Measurements from ENCODE around the gene PRLHR. TPM values are rescaled to one million over a fixed set of nuclear protein-coding genes. Genes with fewer than 3 reads are reported as not detected.

Gene PRLHR
- total RNA-seq, 1 experiment from 2014 or later = not detected

DNA sequence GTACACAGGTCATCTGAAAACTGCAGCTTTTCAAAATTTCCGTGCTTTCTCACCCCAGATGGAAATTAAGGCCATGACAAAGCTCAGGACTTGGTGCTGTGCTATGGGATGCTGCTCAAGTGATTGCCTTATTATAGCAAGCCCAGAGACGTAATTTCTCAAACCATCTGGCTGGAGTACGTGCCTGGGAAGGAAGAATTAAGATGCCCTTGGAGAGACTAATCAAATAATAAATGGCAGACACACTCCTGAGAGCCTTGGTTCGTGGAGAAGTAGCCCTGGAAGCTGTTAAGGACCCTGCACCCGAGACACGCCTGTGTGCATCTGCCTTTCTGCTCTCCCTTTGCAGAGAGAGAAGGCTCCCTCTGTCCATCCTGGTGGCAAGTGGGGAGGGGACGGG, 38.3 kb upstream of the PRLHR start:
- no TSS peak for BruUV-seq (replicated peaks)
- CTCF ChIA-PET = no interaction called here
- intact Hi-C loops (cut with micrococcal nuclease) = no loop called here
- no peak overlapping the region for H3K27ac Mint-ChIP-seq (ENCODE audit: low read depth, unreplicated experiment)
- no peak overlapping the region for H3K4me3 Mint-ChIP-seq (ENCODE audit: unreplicated experiment)
- TF ChIP-seq, protein P1, sequence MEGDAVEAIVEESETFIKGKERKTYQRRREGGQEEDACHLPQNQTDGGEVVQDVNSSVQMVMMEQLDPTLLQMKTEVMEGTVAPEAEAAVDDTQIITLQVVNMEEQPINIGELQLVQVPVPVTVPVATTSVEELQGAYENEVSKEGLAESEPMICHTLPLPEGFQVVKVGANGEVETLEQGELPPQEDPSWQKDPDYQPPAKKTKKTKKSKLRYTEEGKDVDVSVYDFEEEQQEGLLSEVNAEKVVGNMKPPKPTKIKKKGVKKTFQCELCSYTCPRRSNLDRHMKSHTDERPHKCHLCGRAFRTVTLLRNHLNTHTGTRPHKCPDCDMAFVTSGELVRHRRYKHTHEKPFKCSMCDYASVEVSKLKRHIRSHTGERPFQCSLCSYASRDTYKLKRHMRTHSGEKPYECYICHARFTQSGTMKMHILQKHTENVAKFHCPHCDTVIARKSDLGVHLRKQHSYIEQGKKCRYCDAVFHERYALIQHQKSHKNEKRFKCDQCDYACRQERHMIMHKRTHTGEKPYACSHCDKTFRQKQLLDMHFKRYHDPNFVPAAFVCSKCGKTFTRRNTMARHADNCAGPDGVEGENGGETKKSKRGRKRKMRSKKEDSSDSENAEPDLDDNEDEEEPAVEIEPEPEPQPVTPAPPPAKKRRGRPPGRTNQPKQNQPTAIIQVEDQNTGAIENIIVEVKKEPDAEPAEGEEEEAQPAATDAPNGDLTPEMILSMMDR (IDR thresholded peaks at IDR 0.05; ENCODE audit: unreplicated experiment) = no peak
- H3K36me3 Mint-ChIP-seq (ENCODE audit: insufficient read depth, unreplicated experiment) = no peaks in the 10 kb centered on the region
- no peaks in the 10 kb centered on the region for H3K9me3 Mint-ChIP-seq (ENCODE audit: unreplicated experiment)
- no peaks in the 10 kb centered on the region for H3K4me1 Mint-ChIP-seq (ENCODE audit: insufficient read depth, unreplicated experiment)
- H3K27me3 Mint-ChIP-seq (ENCODE audit: insufficient read depth, unreplicated experiment) = peaks cover 32% of the 10 kb centered on the region
- POLR2A ChIA-PET = interaction anchor here (0.8 kb wide), 1 partner anchor 12 kb away, joined by 3 read pairs; no protein-coding TSS in a partner anchor
- no peak for DNase-seq (ENCODE audit: unreplicated experiment)

DNA sequence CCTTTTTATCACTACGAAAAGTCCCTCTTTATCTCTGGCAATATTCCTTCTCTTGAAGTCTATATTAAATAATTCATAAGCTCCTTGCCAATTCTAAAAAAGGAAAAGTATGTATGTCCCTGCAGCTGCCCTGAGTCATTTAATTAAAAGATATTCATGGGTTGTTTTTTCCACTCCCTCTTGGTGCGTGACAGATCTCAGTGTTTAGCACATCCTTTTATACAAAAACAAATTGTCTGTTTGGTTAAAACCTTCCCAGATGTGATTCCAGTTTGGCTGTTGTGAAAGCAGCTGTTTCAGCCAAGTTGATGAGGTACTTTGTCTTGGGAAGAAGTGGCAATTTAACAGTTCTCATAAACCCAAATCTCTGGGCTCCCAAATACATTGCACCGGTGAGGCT, 33.8 kb upstream of the PRLHR start:
- DNase-seq (ENCODE audit: unreplicated experiment) = no peak
- H3K4me3 Mint-ChIP-seq (ENCODE audit: unreplicated experiment) = no peak overlapping the region
- CTCF ChIA-PET = no interaction called here
- BruUV-seq (replicated peaks) = no TSS peak
- H3K27me3 Mint-ChIP-seq (ENCODE audit: insufficient read depth, unreplicated experiment) = peaks cover 36% of the 10 kb centered on the region
- no peaks in the 10 kb centered on the region for H3K4me1 Mint-ChIP-seq (ENCODE audit: insufficient read depth, unreplicated experiment)
- H3K36me3 Mint-ChIP-seq (ENCODE audit: insufficient read depth, unreplicated experiment) = no peaks in the 10 kb centered on the region
- H3K27ac Mint-ChIP-seq (ENCODE audit: low read depth, unreplicated experiment) = no peak overlapping the region
- H3K9me3 Mint-ChIP-seq (ENCODE audit: unreplicated experiment) = no peaks in the 10 kb centered on the region
- TF ChIP-seq, protein P1 (IDR thresholded peaks at IDR 0.05; ENCODE audit: unreplicated experiment) = no peak
- intact Hi-C loops (cut with micrococcal nuclease) = no loop called here
- POLR2A ChIA-PET = interaction anchor here (0.6 to 1.2 kb wide), 2 partner anchors 45 to 403 kb away, joined by 3 read pairs; no protein-coding TSS in a partner anchor

- no peak for DNase-seq (ENCODE audit: unreplicated experiment)
- TF ChIP-seq, protein P1 (IDR thresholded peaks at IDR 0.05; ENCODE audit: unreplicated experiment) = no peak
- H3K27me3 Mint-ChIP-seq (ENCODE audit: insufficient read depth, unreplicated experiment) = peaks cover 36% of the 10 kb centered on the region
- intact Hi-C loops (cut with micrococcal nuclease) = no loop called here
- ChIA-PET POLR2A (no interaction called here), CTCF (interaction anchor here (0.6 kb wide), 1 partner anchor 35 kb away, joined by 4 read pairs; no protein-coding TSS in a partner anchor)
- BruUV-seq (replicated peaks) = no TSS peak
- no peaks in the 10 kb centered on the region for H3K36me3 Mint-ChIP-seq (ENCODE audit: insufficient read depth, unreplicated experiment)
- no peak overlapping the region for H3K4me3 Mint-ChIP-seq (ENCODE audit: unreplicated experiment)
- H3K4me1 Mint-ChIP-seq (ENCODE audit: insufficient read depth, unreplicated experiment) = no peaks in the 10 kb centered on the region
- no peak overlapping the region for H3K27ac Mint-ChIP-seq (ENCODE audit: low read depth, unreplicated experiment)
- no peaks in the 10 kb centered on the region for H3K9me3 Mint-ChIP-seq (ENCODE audit: unreplicated experiment)
Observed at GRCh38 chr10:118628397-118628796, 32.9 kb upstream of the PRLHR start.

DNA sequence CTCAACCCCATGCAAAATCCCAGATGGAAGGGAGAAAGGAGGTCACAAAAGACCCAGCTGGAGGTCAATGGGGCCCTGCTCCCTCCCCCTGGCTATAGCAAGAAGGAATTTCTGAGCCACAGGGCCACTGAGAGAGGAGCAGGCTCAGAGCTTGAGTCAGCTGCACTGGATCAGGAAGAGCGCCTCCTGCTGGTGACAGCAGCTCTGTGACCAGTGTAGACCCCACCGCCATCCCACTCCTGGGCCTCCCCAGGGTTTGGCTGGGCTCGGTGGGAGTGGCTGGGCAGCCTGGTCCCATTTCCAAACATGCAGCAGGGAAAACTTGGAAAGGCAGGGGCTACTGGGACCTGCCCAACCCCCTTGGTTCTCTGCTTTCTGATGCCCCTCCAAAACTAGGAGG, 31.5 kb upstream of the PRLHR start:
- ChIA-PET POLR2A (interaction anchor here (0.7 to 1.2 kb wide), 2 partner anchors 11 to 18 kb away, joined by 3 read pairs; no protein-coding TSS in a partner anchor), CTCF (interaction anchor here (0.6 to 1.4 kb wide), 5 partner anchors 44 to 612 kb away, joined by 3 to 4 read pairs (median 3); no protein-coding TSS in a partner anchor)
- no peaks in the 10 kb centered on the region for H3K4me1 Mint-ChIP-seq (ENCODE audit: insufficient read depth, unreplicated experiment)
- no peak overlapping the region for H3K4me3 Mint-ChIP-seq (ENCODE audit: unreplicated experiment)
- intact Hi-C loops (cut with micrococcal nuclease) = no loop called here
- no peaks in the 10 kb centered on the region for H3K9me3 Mint-ChIP-seq (ENCODE audit: unreplicated experiment)
- TF ChIP-seq, protein P1 (IDR thresholded peaks at IDR 0.05; ENCODE audit: unreplicated experiment) = peak; percentile 36
- peaks cover 34% of the 10 kb centered on the region for H3K27me3 Mint-ChIP-seq (ENCODE audit: insufficient read depth, unreplicated experiment)
- H3K27ac Mint-ChIP-seq (ENCODE audit: low read depth, unreplicated experiment) = no peak overlapping the region
- H3K36me3 Mint-ChIP-seq (ENCODE audit: insufficient read depth, unreplicated experiment) = no peaks in the 10 kb centered on the region
- BruUV-seq (replicated peaks) = no TSS peak
- no peak for DNase-seq (ENCODE audit: unreplicated experiment)

Measured in MCF 10A (cell line).